Gastrocnemius medialis (tissue), 4 donors: ENCODE data around the gene ATRIP. TPM values are rescaled to one million over a fixed set of nuclear protein-coding genes. Genes with fewer than 3 reads are reported as not detected.

Experiments used
- ATAC-seq, 2 donors: fragments of 150-250 bp; one replicate each; pipeline ENCODE4 v1.9.1; 2016
- DNase-seq, 2 donors: peaks; one replicate each; pipeline ENCODE4 v3.0.0-alpha.2; 2019
- H3K27ac ChIP-seq, 4 donors: fragments of 200-600 bp; sonication (generic); 1 replicate in 1 of 4; 2 replicates in 3 of 4; pipeline ENCODE4 v1.5.1; 2016 to 2018; ENCODE audit warnings: mild to moderate bottlenecking in 2 of 4, moderate library complexity in 1 of 4
- H3K27me3 ChIP-seq, 3 donors: fragments of 200-600 bp; sonication (generic) in 2 of 3; 1 replicate in 1 of 3; 2 replicates in 2 of 3; pipeline versions ENCODE4 v1.5.1 to v1.6.0; 2016 to 2019; ENCODE audit warnings: mild to moderate bottlenecking in 1 of 3, moderate library complexity in 1 of 3
- H3K36me3 ChIP-seq, 2 donors: fragments of 200-600 bp; sonication (generic) in 1 of 2; one replicate each; pipeline ENCODE4 v1.5.1; 2017 to 2018
- H3K4me1 ChIP-seq, 2 donors: fragments of 200-600 bp; sonication (generic) in 1 of 2; one replicate each; pipeline ENCODE4 v1.5.1; 2016 to 2017; ENCODE audit warnings: mild to moderate bottlenecking in 2 of 2
- H3K4me3 ChIP-seq, 4 donors: fragments of 200-600 bp; sonication (generic) in 3 of 4; 1 replicate in 1 of 4; 2 replicates in 3 of 4; pipeline ENCODE4 v1.5.1; 2016 to 2019; ENCODE audit warnings: mild to moderate bottlenecking in 2 of 4
- H3K9me3 ChIP-seq, 3 donors: fragments of 200-600 bp; sonication (generic) in 2 of 3; 1 replicate in 1 of 3; 2 replicates in 2 of 3; pipeline ENCODE4 v1.5.1; 2016 to 2019
- POLR2A ChIP-seq, 2 donors: fragments of 450-650 bp; IDR thresholded peaks; one replicate each; pipeline ENCODE4 v1.6.1; 2017; ENCODE audit warnings: antibody characterized with exemption in 2 of 2, mild to moderate bottlenecking in 2 of 2, moderate library complexity in 2 of 2
- in situ Hi-C, 4 donors: fragments of 200-750 bp; cut with MboI; loops; one replicate each; pipeline versions ENCODE4 v1.15.0 to v1.8.0; 2017; ENCODE audit warnings: low sequenced_read_pairs in 4 of 4
- intact Hi-C: fragments of 100-400 bp; cut with DNase I; formaldehyde crosslinking; loops from one replicate; pipeline ENCODE4 v1.15.1; 2023; ENCODE audit warnings: low total_unique reads
- total RNA-seq, 4 donors: library from RNA; depleted of rRNA; stranded (reverse); fragments of >200 nt; gene quantifications; one replicate each; pipeline versions ENCODE4 v1.1.0 to v1.2.3, GENCODE V29; 2016
- TF ChIP-seq, protein P1 (sequence below), 5 experiments: fragments of 450-650 bp in 3 of 5; fragments of 200-600 bp in 2 of 5; sonication (generic) in 2 of 5; IDR thresholded peaks in 4 of 5; conservative IDR thresholded peaks in 1 of 5; 1 replicate in 4 of 5; 2 replicates in 1 of 5; pipeline ENCODE4 v1.5.1; 2016 to 2019; ENCODE audit warnings: antibody characterized with exemption in 5 of 5, mild to moderate bottlenecking in 3 of 5, moderate library complexity in 3 of 5

Gene ATRIP
- total RNA-seq, 4 donors from 2014 or later = 4.8 to 7.2 (median 7.0) TPM

DNA sequence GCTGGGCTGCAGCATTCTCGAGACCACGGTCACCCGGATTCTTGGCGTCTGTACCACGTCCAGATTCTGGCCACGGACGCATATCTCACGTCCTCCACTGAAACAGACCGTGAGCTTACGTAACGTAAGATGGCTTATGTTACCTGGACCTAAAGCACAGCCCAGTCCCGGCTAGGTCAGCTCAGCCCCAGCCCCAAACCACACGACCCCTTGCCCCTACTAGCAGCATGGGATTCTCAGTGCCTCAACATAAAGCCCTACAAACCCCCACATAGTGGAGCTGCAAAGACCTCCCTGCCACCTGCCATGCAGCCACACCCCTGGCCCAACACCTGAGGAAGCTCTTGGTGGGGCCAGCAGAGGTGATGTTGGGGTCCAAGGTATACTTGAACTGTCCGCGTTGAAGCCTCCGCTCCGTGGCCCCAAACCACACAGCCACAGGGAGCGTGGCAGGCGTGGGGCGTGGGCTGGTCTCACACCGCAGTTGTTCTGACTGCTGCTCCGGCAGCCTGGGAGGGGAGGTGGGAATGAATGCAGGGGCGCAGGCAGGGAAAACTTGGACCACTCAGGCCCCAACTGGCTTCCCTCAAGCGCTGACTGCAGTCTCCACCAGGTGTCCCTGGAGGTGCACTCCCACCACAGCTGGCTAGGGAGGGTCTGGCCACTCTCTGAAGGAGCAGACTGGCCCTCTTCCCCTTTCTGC is 31.1 kb upstream of the ATRIP start:
- Histone ChIP-seq H3K4me3 (no peak overlapping the region), H3K36me3 (no peaks in the 10 kb centered on the region)
- TF ChIP-seq, protein P1, sequence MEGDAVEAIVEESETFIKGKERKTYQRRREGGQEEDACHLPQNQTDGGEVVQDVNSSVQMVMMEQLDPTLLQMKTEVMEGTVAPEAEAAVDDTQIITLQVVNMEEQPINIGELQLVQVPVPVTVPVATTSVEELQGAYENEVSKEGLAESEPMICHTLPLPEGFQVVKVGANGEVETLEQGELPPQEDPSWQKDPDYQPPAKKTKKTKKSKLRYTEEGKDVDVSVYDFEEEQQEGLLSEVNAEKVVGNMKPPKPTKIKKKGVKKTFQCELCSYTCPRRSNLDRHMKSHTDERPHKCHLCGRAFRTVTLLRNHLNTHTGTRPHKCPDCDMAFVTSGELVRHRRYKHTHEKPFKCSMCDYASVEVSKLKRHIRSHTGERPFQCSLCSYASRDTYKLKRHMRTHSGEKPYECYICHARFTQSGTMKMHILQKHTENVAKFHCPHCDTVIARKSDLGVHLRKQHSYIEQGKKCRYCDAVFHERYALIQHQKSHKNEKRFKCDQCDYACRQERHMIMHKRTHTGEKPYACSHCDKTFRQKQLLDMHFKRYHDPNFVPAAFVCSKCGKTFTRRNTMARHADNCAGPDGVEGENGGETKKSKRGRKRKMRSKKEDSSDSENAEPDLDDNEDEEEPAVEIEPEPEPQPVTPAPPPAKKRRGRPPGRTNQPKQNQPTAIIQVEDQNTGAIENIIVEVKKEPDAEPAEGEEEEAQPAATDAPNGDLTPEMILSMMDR (IDR thresholded peaks at IDR 0.05 in 4 of 5, conservative IDR thresholded peaks at IDR 0.05 in 1 of 5) = no peak
- no peak for TF ChIP-seq POLR2A (IDR thresholded peaks at IDR 0.05)

DNA sequence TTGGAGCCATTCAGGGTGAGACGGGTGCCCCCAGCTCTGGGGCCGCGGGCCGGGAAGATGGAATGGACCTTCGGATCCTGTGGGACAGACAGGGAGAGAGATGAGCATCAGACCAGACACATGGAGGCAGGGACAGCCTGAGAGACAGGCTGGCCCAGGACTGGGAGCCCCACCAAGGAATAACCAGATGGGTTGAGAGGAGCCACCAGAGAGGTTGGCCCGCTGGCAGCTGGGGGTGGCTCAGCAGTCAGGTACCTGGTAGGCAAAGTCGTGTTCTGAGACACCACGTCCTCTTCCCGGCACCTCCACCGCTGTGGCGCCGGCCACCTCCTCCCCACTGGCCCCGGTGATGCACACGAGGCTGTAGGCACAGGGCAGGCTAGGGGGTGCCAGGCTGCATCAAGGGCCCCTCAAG is 30.4 kb upstream of the ATRIP start:
- in situ Hi-C loops = no loop called here
- Histone ChIP-seq H3K27me3 (no peaks in the 10 kb centered on the region), H3K36me3 (no peaks in the 10 kb centered on the region), H3K4me3 (no peak overlapping the region), H3K4me1 (no peaks in the 10 kb centered on the region), H3K27ac (no peak overlapping the region), H3K9me3 (no peaks in the 10 kb centered on the region)
- intact Hi-C loops = no loop called here
- DNase-seq = no peak
- ATAC-seq = no peak
- no peak for TF ChIP-seq POLR2A (IDR thresholded peaks at IDR 0.05)
- TF ChIP-seq, protein P1 (IDR thresholded peaks at IDR 0.05 in 4 of 5, conservative IDR thresholded peaks at IDR 0.05 in 1 of 5) = no peak

More for the DNA sequence above, 31.1 kb upstream of the ATRIP start:
- ATAC-seq (no peak), DNase-seq (no peak)
- Histone ChIP-seq H3K9me3 (no peaks in the 10 kb centered on the region), H3K27me3 (no peaks in the 10 kb centered on the region), H3K27ac (no peak overlapping the region), H3K4me1 (no peaks in the 10 kb centered on the region)
- in situ Hi-C loops = no loop called here
- intact Hi-C loops = no loop called here

GRCh38 chr3:48416546-48416945 is 30.0 kb upstream of the ATRIP start:
- TF ChIP-seq POLR2A (IDR thresholded peaks at IDR 0.05) = no peak
- TF ChIP-seq, protein P1 (IDR thresholded peaks at IDR 0.05 in 4 of 5, conservative IDR thresholded peaks at IDR 0.05 in 1 of 5) = no peak
- H3K36me3 ChIP-seq = no peaks in the 10 kb centered on the region
- no peak overlapping the region for H3K4me3 ChIP-seq
- ATAC-seq (no peak), DNase-seq (no peak)
- H3K9me3 ChIP-seq = no peaks in the 10 kb centered on the region
- no peaks in the 10 kb centered on the region for H3K4me1 ChIP-seq
- H3K27ac ChIP-seq = no peak overlapping the region
- H3K27me3 ChIP-seq = no peaks in the 10 kb centered on the region
- intact Hi-C loops (no loop called here), in situ Hi-C loops (no loop called here)

DNA sequence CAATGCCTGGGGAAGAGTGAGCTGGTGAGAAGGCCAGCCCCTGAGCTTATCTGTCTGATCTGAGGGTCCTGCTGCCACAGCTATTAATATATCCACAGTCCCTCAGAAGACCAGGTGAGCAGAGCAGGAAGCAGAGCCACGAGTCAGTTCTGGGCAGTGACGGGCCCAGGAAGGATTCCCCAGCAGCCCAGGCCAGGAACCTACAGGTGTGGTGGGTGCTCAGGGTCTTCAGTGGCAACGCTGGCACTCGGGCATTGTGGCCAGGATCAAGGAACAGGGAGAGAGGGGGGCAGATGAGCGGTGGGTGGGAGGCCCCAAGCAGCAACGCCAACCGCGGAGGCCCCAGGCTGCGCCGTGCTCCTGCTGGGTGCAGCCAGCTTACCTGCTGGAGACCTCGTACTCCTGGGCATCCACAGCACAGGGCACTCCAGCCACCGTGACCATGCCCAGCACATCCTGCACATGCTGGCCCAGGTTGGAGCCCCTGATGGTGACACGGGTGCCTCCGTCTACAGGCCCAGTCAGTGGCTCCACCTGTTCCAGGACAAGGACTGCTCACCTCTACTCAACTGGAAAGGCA is 28.9 kb upstream of the ATRIP start:
- no peaks in the 10 kb centered on the region for H3K9me3 ChIP-seq
- no peak for DNase-seq
- no peaks in the 10 kb centered on the region for H3K27me3 ChIP-seq
- H3K4me3 ChIP-seq = no peak overlapping the region
- no peaks in the 10 kb centered on the region for H3K4me1 ChIP-seq
- H3K36me3 ChIP-seq = no peaks in the 10 kb centered on the region
- intact Hi-C loops = no loop called here
- no peak for ATAC-seq
- TF ChIP-seq, protein P1 (IDR thresholded peaks at IDR 0.05 in 4 of 5, conservative IDR thresholded peaks at IDR 0.05 in 1 of 5) = no peak
- no peak for TF ChIP-seq POLR2A (IDR thresholded peaks at IDR 0.05)
- in situ Hi-C loops = no loop called here
- H3K27ac ChIP-seq = no peak overlapping the region
